H1 (cell line): ENCODE measurements around the gene P2RX5.

Experiments used
- CTBP2 ChIP-seq: IDR thresholded peaks from 2 replicates; pipeline ENCODE4 v1.7.0; 2011; ENCODE audit warnings: borderline replicate concordance, mild to moderate bottlenecking, moderate library complexity, mixed read lengths, low read length; ENCODE audit not compliant: insufficient read depth, insufficient read length
- EGR1 ChIP-seq: IDR thresholded peaks from 2 replicates; pipeline ENCODE4 v1.6.1; 2011; ENCODE audit warnings: low read depth, low read length, borderline replicate concordance
- EZH2 ChIP-seq: fragments of 200-600 bp; sonication (generic); IDR thresholded peaks from 2 replicates; pipeline ENCODE4 v1.7.1; 2012; ENCODE audit warnings: low read depth, mild to moderate bottlenecking, moderate library complexity, low read length, inconsistent platforms; ENCODE audit not compliant: severe bottlenecking
- GABPA ChIP-seq: IDR thresholded peaks from 2 replicates; pipeline ENCODE4 v1.6.1; 2011; ENCODE audit warnings: mild to moderate bottlenecking, low read length, moderate library complexity, borderline replicate concordance; ENCODE audit not compliant: insufficient read depth
- POLR2A ChIP-seq, 2 experiments: IDR thresholded peaks; 1 replicate in 1 of 2; 2 replicates in 1 of 2; pipeline ENCODE4 v1.6.1; 2011; ENCODE audit warnings: low read depth in 2 of 2, low read length in 2 of 2, mild to moderate bottlenecking in 2 of 2; ENCODE audit errors: control extremely low read depth in 1 of 2
- RFX5 ChIP-seq: IDR thresholded peaks from 2 replicates; pipeline ENCODE4 v1.6.1; 2011; ENCODE audit warnings: low read depth, low read length, improper control_type of control experiment, borderline replicate concordance
- SP4 ChIP-seq: IDR thresholded peaks from 2 replicates; pipeline ENCODE4 v1.6.1; 2012; ENCODE audit warnings: low read length, inconsistent platforms
- TBP ChIP-seq: IDR thresholded peaks from 2 replicates; pipeline ENCODE4 v1.6.1; 2011; ENCODE audit warnings: low read depth, low read length, improper control_type of control experiment
- YY1 ChIP-seq: IDR thresholded peaks from 2 replicates; pipeline ENCODE4 v1.6.1; 2011; ENCODE audit warnings: low read depth, mild to moderate bottlenecking, low read length
- TF ChIP-seq, protein P1 (sequence below): IDR thresholded peaks from 2 replicates; pipeline ENCODE4 v1.6.1; 2012; ENCODE audit warnings: inconsistent platforms
- TF ChIP-seq, protein P2 (sequence below): IDR thresholded peaks from 2 replicates; pipeline ENCODE4 v1.6.1; 2011; ENCODE audit warnings: low read depth, mild to moderate bottlenecking, low read length; ENCODE audit not compliant: insufficient read depth
- TF ChIP-seq, protein P3 (sequence below): fragments of 300-600 bp; sonication (generic); IDR thresholded peaks from 2 replicates; pipeline ENCODE4 v1.7.1; 2012; ENCODE audit warnings: low read length, moderate library complexity, mild to moderate bottlenecking, inconsistent platforms; ENCODE audit not compliant: insufficient replicate concordance
- TF ChIP-seq, protein P4 (sequence below), 3 experiments: IDR thresholded peaks; 1 replicate in 2 of 3; 2 replicates in 1 of 3; pipeline versions ENCODE4 v1.5.1 to v1.6.1; 2011; ENCODE audit warnings: low read length in 3 of 3, mild to moderate bottlenecking in 3 of 3, inconsistent platforms in 2 of 3, low read depth in 1 of 3, moderate library complexity in 1 of 3; ENCODE audit not compliant: insufficient read depth in 1 of 3; ENCODE audit errors: control extremely low read depth in 1 of 3

DNA sequence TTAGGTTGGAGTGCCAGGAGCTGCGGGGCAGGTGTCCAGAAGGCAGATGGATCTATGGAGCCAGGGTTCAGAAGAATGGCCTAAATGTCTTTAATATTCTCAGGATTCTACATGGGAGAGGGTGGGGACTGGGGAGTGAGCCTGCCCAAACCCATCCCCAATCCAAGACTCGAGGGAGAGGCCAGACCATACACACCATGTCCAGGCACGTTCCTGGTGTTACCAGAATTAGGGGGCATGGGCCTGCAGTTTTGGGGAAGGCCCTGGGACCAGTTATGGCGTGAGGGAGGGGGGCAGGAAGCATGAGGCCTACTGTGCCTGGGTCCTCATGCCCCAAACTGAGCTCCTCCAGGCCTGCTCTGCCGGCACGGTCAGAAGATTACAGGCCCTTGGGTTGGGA lies 29.4 kb downstream of the P2RX5 start:
- TF ChIP-seq TBP (no peak), RFX5 (no peak), EZH2 (no peak), GABPA (no peak), YY1 (no peak), EGR1 (no peak), POLR2A (IDR thresholded peaks at IDR 0.05; ENCODE audit: control extremely low read depth in 1 of 2, low read depth in 2 of 2, low read length in 2 of 2) (no peak), SP4 (no peak), CTBP2 (no peak)
- TF ChIP-seq, protein P1, sequence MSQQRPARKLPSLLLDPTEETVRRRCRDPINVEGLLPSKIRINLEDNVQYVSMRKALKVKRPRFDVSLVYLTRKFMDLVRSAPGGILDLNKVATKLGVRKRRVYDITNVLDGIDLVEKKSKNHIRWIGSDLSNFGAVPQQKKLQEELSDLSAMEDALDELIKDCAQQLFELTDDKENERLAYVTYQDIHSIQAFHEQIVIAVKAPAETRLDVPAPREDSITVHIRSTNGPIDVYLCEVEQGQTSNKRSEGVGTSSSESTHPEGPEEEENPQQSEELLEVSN: no peak
- TF ChIP-seq, protein P2, sequence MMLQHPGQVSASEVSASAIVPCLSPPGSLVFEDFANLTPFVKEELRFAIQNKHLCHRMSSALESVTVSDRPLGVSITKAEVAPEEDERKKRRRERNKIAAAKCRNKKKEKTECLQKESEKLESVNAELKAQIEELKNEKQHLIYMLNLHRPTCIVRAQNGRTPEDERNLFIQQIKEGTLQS: no peak
- TF ChIP-seq, protein P3, sequence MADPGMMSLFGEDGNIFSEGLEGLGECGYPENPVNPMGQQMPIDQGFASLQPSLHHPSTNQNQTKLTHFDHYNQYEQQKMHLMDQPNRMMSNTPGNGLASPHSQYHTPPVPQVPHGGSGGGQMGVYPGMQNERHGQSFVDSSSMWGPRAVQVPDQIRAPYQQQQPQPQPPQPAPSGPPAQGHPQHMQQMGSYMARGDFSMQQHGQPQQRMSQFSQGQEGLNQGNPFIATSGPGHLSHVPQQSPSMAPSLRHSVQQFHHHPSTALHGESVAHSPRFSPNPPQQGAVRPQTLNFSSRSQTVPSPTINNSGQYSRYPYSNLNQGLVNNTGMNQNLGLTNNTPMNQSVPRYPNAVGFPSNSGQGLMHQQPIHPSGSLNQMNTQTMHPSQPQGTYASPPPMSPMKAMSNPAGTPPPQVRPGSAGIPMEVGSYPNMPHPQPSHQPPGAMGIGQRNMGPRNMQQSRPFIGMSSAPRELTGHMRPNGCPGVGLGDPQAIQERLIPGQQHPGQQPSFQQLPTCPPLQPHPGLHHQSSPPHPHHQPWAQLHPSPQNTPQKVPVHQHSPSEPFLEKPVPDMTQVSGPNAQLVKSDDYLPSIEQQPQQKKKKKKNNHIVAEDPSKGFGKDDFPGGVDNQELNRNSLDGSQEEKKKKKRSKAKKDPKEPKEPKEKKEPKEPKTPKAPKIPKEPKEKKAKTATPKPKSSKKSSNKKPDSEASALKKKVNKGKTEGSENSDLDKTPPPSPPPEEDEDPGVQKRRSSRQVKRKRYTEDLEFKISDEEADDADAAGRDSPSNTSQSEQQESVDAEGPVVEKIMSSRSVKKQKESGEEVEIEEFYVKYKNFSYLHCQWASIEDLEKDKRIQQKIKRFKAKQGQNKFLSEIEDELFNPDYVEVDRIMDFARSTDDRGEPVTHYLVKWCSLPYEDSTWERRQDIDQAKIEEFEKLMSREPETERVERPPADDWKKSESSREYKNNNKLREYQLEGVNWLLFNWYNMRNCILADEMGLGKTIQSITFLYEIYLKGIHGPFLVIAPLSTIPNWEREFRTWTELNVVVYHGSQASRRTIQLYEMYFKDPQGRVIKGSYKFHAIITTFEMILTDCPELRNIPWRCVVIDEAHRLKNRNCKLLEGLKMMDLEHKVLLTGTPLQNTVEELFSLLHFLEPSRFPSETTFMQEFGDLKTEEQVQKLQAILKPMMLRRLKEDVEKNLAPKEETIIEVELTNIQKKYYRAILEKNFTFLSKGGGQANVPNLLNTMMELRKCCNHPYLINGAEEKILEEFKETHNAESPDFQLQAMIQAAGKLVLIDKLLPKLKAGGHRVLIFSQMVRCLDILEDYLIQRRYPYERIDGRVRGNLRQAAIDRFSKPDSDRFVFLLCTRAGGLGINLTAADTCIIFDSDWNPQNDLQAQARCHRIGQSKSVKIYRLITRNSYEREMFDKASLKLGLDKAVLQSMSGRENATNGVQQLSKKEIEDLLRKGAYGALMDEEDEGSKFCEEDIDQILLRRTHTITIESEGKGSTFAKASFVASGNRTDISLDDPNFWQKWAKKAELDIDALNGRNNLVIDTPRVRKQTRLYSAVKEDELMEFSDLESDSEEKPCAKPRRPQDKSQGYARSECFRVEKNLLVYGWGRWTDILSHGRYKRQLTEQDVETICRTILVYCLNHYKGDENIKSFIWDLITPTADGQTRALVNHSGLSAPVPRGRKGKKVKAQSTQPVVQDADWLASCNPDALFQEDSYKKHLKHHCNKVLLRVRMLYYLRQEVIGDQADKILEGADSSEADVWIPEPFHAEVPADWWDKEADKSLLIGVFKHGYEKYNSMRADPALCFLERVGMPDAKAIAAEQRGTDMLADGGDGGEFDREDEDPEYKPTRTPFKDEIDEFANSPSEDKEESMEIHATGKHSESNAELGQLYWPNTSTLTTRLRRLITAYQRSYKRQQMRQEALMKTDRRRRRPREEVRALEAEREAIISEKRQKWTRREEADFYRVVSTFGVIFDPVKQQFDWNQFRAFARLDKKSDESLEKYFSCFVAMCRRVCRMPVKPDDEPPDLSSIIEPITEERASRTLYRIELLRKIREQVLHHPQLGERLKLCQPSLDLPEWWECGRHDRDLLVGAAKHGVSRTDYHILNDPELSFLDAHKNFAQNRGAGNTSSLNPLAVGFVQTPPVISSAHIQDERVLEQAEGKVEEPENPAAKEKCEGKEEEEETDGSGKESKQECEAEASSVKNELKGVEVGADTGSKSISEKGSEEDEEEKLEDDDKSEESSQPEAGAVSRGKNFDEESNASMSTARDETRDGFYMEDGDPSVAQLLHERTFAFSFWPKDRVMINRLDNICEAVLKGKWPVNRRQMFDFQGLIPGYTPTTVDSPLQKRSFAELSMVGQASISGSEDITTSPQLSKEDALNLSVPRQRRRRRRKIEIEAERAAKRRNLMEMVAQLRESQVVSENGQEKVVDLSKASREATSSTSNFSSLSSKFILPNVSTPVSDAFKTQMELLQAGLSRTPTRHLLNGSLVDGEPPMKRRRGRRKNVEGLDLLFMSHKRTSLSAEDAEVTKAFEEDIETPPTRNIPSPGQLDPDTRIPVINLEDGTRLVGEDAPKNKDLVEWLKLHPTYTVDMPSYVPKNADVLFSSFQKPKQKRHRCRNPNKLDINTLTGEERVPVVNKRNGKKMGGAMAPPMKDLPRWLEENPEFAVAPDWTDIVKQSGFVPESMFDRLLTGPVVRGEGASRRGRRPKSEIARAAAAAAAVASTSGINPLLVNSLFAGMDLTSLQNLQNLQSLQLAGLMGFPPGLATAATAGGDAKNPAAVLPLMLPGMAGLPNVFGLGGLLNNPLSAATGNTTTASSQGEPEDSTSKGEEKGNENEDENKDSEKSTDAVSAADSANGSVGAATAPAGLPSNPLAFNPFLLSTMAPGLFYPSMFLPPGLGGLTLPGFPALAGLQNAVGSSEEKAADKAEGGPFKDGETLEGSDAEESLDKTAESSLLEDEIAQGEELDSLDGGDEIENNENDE: no peak
- TF ChIP-seq, protein P4, sequence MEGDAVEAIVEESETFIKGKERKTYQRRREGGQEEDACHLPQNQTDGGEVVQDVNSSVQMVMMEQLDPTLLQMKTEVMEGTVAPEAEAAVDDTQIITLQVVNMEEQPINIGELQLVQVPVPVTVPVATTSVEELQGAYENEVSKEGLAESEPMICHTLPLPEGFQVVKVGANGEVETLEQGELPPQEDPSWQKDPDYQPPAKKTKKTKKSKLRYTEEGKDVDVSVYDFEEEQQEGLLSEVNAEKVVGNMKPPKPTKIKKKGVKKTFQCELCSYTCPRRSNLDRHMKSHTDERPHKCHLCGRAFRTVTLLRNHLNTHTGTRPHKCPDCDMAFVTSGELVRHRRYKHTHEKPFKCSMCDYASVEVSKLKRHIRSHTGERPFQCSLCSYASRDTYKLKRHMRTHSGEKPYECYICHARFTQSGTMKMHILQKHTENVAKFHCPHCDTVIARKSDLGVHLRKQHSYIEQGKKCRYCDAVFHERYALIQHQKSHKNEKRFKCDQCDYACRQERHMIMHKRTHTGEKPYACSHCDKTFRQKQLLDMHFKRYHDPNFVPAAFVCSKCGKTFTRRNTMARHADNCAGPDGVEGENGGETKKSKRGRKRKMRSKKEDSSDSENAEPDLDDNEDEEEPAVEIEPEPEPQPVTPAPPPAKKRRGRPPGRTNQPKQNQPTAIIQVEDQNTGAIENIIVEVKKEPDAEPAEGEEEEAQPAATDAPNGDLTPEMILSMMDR (IDR thresholded peaks at IDR 0.05; ENCODE audit: control extremely low read depth in 1 of 3, insufficient read depth in 1 of 3, low read depth in 1 of 3, low read length in 3 of 3): no peak
